Stimulated activated CD4-positive, alpha-beta T cell treated with anti-CD3 and anti-CD28 coated beads, Interleukin-4, amount 100 ng/mL, for 24 hours (primary cell): Measurements from ENCODE around the gene ARMC6.

ENCODE experiments used
- DNase-seq: peaks from one replicate; pipeline ENCODE4 v3.0.0-alpha.2; 2020

Gene ARMC6

GRCh38 chr19:19033426-19034203 lies at the start of gene ARMC6, which contains the start of gene SUGP2:
Gene ARMC6, plus strand, starts transcription at chr19:19033603. Its CDS starts 607 bp downstream, at chr19:19034210.
Gene SUGP2, minus strand, starts transcription at chr19:19033517. Its CDS starts 2,446 bp downstream, at chr19:19031071.
- peak; percentile 89 for DNase-seq

- DNase-seq = no peak
Observed at GRCh38 chr19:18984251-18984650, 49.2 kb upstream of the ARMC6 start.

- DNase-seq = no peak
Observed at GRCh38 chr19:18985257-18985656, 48.1 kb upstream of the ARMC6 start.

GRCh38 chr19:18987456-18987855 lies 45.9 kb upstream of the ARMC6 start:
- DNase-seq = no peak

GRCh38 chr19:18989316-18989715 lies 44.1 kb upstream of the ARMC6 start:
- no peak for DNase-seq

- DNase-seq = no peak
Observed at GRCh38 chr19:18990128-18990708, 43.2 kb upstream of the ARMC6 start.

- no peak for DNase-seq
Observed at GRCh38 chr19:18991006-18991405, 42.4 kb upstream of the ARMC6 start.

- no peak for DNase-seq
Observed at GRCh38 chr19:18991468-18991867, 41.9 kb upstream of the ARMC6 start.

GRCh38 chr19:18992696-18993095 lies 40.7 kb upstream of the ARMC6 start:
- DNase-seq = no peak

- no peak for DNase-seq
Observed at GRCh38 chr19:18993115-18993514, 40.3 kb upstream of the ARMC6 start.

- peak; percentile 7 for DNase-seq
Observed at GRCh38 chr19:18995804-18996241, 37.6 kb upstream of the ARMC6 start.

- DNase-seq = no peak
Observed at GRCh38 chr19:18996351-18996750, 37.1 kb upstream of the ARMC6 start.

GRCh38 chr19:18996796-18997394 lies 36.5 kb upstream of the ARMC6 start:
- no peak for DNase-seq

GRCh38 chr19:18998276-18998675 lies 35.1 kb upstream of the ARMC6 start:
- no peak for DNase-seq

- DNase-seq = no peak
Observed at GRCh38 chr19:18999016-18999758, 34.2 kb upstream of the ARMC6 start.

GRCh38 chr19:18999896-19000620 lies 33.3 kb upstream of the ARMC6 start:
- no peak for DNase-seq

- no peak for DNase-seq
Observed at GRCh38 chr19:19004144-19004543, 29.3 kb upstream of the ARMC6 start.

GRCh38 chr19:19006213-19006612 lies 27.2 kb upstream of the ARMC6 start:
- no peak for DNase-seq

GRCh38 chr19:19009951-19010350 lies 23.5 kb upstream of the ARMC6 start:
- no peak for DNase-seq

GRCh38 chr19:19010551-19010950 lies 22.9 kb upstream of the ARMC6 start:
- no peak for DNase-seq

GRCh38 chr19:19021115-19021514 lies 12.3 kb upstream of the ARMC6 start:
- DNase-seq = no peak

- DNase-seq = no peak
Observed at GRCh38 chr19:19022380-19022961, 10.9 kb upstream of the ARMC6 start.
